ENCODE results near the gene KRTAP4-8.
"Not testable (repeated sequence)": the region's sequence is repeated elsewhere in the genome, so short reads cannot be mapped to it uniquely, and the experiment has no call there.

KRTAP4-8 gene

GRCh38 chr17:41063449-41063848 is 34.5 kb downstream of the KRTAP4-8 start:
- no peak for DNase-seq

GRCh38 chr17:41061964-41062363 is 36.0 kb downstream of the KRTAP4-8 start:
- DNase-seq = no peak

GRCh38 chr17:41060052-41060604 is 37.8 kb downstream of the KRTAP4-8 start, which contains the start of gene KRTAP2-3:
TSS of gene KRTAP2-3 (minus strand) at chr17:41060114. CDS start at chr17:41060050, 64 bp downstream.
- no peak for DNase-seq

- DNase-seq = not testable (repeated sequence)
Measured at GRCh38 chr17:41059276-41060051, 38.5 kb downstream of the KRTAP4-8 start.

GRCh38 chr17:41058741-41059140 is 39.2 kb downstream of the KRTAP4-8 start:
- no peak for DNase-seq

GRCh38 chr17:41057547-41057946 is 40.4 kb downstream of the KRTAP4-8 start:
- DNase-seq = no peak

GRCh38 chr17:41055130-41055529 is 42.8 kb downstream of the KRTAP4-8 start, which contains the start of gene KRTAP2-2:
TSS of gene KRTAP2-2 (minus strand) at chr17:41055230. CDS start at chr17:41055211, 19 bp downstream.
- DNase-seq = not testable (repeated sequence)

GRCh38 chr17:41054556-41054955 is 43.4 kb downstream of the KRTAP4-8 start:
- not testable (repeated sequence) for DNase-seq

GRCh38 chr17:41054025-41054424 is 43.9 kb downstream of the KRTAP4-8 start:
- no peak for DNase-seq

- DNase-seq = no peak
Measured at GRCh38 chr17:41052566-41052965, 45.4 kb downstream of the KRTAP4-8 start.

- DNase-seq = no peak
Measured at GRCh38 chr17:41049110-41049509, 48.8 kb downstream of the KRTAP4-8 start.

GRCh38 chr17:41048441-41048840 is 49.5 kb downstream of the KRTAP4-8 start:
- no peak for DNase-seq
